HepG2 (cell line): ENCODE results near the gene EEFSEC. TPM values are rescaled to one million over a fixed set of nuclear protein-coding genes. Genes with fewer than 3 reads are reported as not detected.

Source experiments
- ATAC-seq: fragments of 200-7000 bp; cut with Tn5 transposase; 3 replicates; pipeline ENCODE4 v1.9.1; 2020; ENCODE audit warnings: mild to moderate bottlenecking, moderate library complexity
- BruUV-seq: library from RNA; stranded (reverse); fragments of 400-500 nt; replicated peaks from 2 replicates; lab custom pipeline; 2021; lab: Mats Ljungman, UMichigan
- CTCF ChIA-PET: fragments of 300-600 bp; formaldehyde crosslinking; extraction: SDS; loops from one replicate; lab custom pipeline; 2021; ENCODE audit warnings: low total read pairs, inconsistent platforms, low intra/inter-chr PET ratio; lab: Yijun Ruan, JAX
- POLR2A ChIA-PET: fragments of 350-600 bp; sonication (Branson Sonifier 250); formaldehyde crosslinking; loops from one replicate; lab custom pipeline; 2020; ENCODE audit warnings: antibody characterized with exemption, inconsistent platforms; lab: Yijun Ruan, JAX
- DNase-seq: peaks from one replicate; pipeline ENCODE4 v3.0.0-alpha.2; 2015; ENCODE audit warnings: low spot score
- FAIRE-seq: peaks from 3 replicates; lab custom pipeline; 2011; peaks lifted over from hg19 to GRCh38; lab: Jason Lieb, UNC
- H2AFZ ChIP-seq: one replicate; pipeline ENCODE4 v1.6.1; 2011; ENCODE audit warnings: low read length, inconsistent platforms
- H3K27ac ChIP-seq: fragments of 300-600 bp; 3 replicates; pipeline ENCODE4 v1.8.0; 2011; ENCODE audit warnings: mixed run types, mild to moderate bottlenecking, mixed read lengths, low read length, inconsistent platforms; ENCODE audit not compliant: insufficient read depth; ENCODE audit errors: extremely low read length
- H3K27me3 ChIP-seq, 2 experiments: fragments of 200-600 bp in 1 of 2; 2 replicates in 1 of 2; 3 replicates in 1 of 2; pipeline versions ENCODE4 v1.6.0 to v1.8.0; 2011; ENCODE audit warnings: low read length in 2 of 2, mild to moderate bottlenecking in 2 of 2, moderate library complexity in 2 of 2, inconsistent platforms in 1 of 2; ENCODE audit not compliant: insufficient read depth in 2 of 2, control insufficient read depth in 1 of 2
- H3K36me3 ChIP-seq, 2 experiments: fragments of 200-600 bp in 1 of 2; replicated peaks in 1 of 2; 2 replicates in 1 of 2; 3 replicates in 1 of 2; pipeline versions ENCODE4 v1.5.1 to v1.8.0; 2011; ENCODE audit warnings: low read length in 2 of 2, inconsistent platforms in 1 of 2; ENCODE audit not compliant: insufficient read depth in 2 of 2, control insufficient read depth in 1 of 2
- H3K4me1 ChIP-seq: 2 replicates; pipeline ENCODE4 v1.5.1; 2012; ENCODE audit warnings: low read length, inconsistent platforms; ENCODE audit not compliant: insufficient read depth
- H3K4me2 ChIP-seq: 2 replicates; pipeline ENCODE4 v1.6.0; 2011; ENCODE audit warnings: low read depth, low read length, inconsistent platforms
- H3K4me3 ChIP-seq, 3 experiments: fragments of 200-600 bp in 1 of 3; sonication (generic), shearing (Covaris generic) in 1 of 3; replicated peaks in 1 of 3; 2 replicates each; pipeline ENCODE4 v1.5.1; 2011 to 2016; ENCODE audit warnings: low read length in 3 of 3, inconsistent platforms in 2 of 3, low read depth in 2 of 3, mild to moderate bottlenecking in 2 of 3, control low read depth in 1 of 3, mixed read lengths in 1 of 3; ENCODE audit not compliant: insufficient read depth in 1 of 3
- H3K79me2 ChIP-seq: one replicate; pipeline ENCODE4 v1.6.1; 2011; ENCODE audit warnings: low read length, inconsistent platforms; ENCODE audit not compliant: insufficient read depth
- H3K9ac ChIP-seq: 2 replicates; pipeline ENCODE4 v1.6.0; 2011; ENCODE audit warnings: mild to moderate bottlenecking, low read depth, low read length, inconsistent platforms; ENCODE audit not compliant: insufficient read depth
- H3K9me3 ChIP-seq: 2 replicates; pipeline ENCODE4 v1.5.1; 2012; ENCODE audit warnings: mild to moderate bottlenecking, low read length
- H4K20me1 ChIP-seq: 2 replicates; pipeline ENCODE4 v1.6.0; 2011; ENCODE audit warnings: inconsistent platforms, mild to moderate bottlenecking, low read length, moderate library complexity; ENCODE audit not compliant: insufficient read depth
- GATAD2A ChIP-seq: IDR thresholded peaks from 2 replicates; pipeline ENCODE4 v1.6.1; 2016
- NFATC3 ChIP-seq: sonication (generic); formaldehyde crosslinking; IDR thresholded peaks from 2 replicates; pipeline ENCODE4 v1.5.1; 2020; ENCODE audit warnings: mild to moderate bottlenecking, missing genetic modification reagents
- NFIC ChIP-seq: IDR thresholded peaks from 2 replicates; pipeline ENCODE4 v1.6.1; 2012; ENCODE audit warnings: mild to moderate bottlenecking, low read length, inconsistent platforms
- PAF1 ChIP-seq: IDR thresholded peaks from 2 replicates; pipeline ENCODE4 v1.6.1; 2016; ENCODE audit warnings: missing genetic modification reagents, missing compliant biosample characterization
- SRSF1 ChIP-seq: fragments of 200-400 bp; formaldehyde crosslinking; optimal IDR thresholded peaks from 2 replicates; pipeline ENCODE3; 2017; ENCODE audit warnings: mild to moderate bottlenecking, low read depth, low read length, moderate library complexity
- U2AF2 ChIP-seq: fragments of 200-400 bp; formaldehyde crosslinking; IDR thresholded peaks from 2 replicates; pipeline ENCODE4 v1.6.1; 2017; ENCODE audit warnings: low read depth, mild to moderate bottlenecking, low read length
- YEATS4 ChIP-seq: sonication (generic); formaldehyde crosslinking; IDR thresholded peaks from 2 replicates; pipeline ENCODE4 v1.4.0; 2020; ENCODE audit warnings: missing genetic modification reagents, borderline replicate concordance
- ZKSCAN5 ChIP-seq: sonication (generic); formaldehyde crosslinking; IDR thresholded peaks from 2 replicates; pipeline ENCODE4 v1.5.1; 2020; ENCODE audit warnings: mild to moderate bottlenecking, missing genetic modification reagents
- ZNF660 ChIP-seq: sonication (generic); formaldehyde crosslinking; IDR thresholded peaks from 2 replicates; pipeline ENCODE4 v1.5.1; 2020; ENCODE audit warnings: mild to moderate bottlenecking, low read depth, missing genetic modification reagents, borderline replicate concordance
- ZNF737 ChIP-seq: sonication (generic); formaldehyde crosslinking; IDR thresholded peaks from 2 replicates; pipeline ENCODE4 v1.5.0; 2020; ENCODE audit warnings: missing genetic modification reagents, mild to moderate bottlenecking, borderline replicate concordance
- ZNF773 ChIP-seq: sonication (generic); formaldehyde crosslinking; IDR thresholded peaks from 2 replicates; pipeline ENCODE4 v1.4.0; 2020; ENCODE audit warnings: missing genetic modification reagents, borderline replicate concordance
- WGBS: methylation state at CpG from one replicate; pipeline ENCODE4 v1.1.6; 2017; ENCODE audit warnings: low lambda C conversion rate; 5-methylcytosine and 5-hydroxymethylcytosine counted together
- in situ Hi-C: cut with HindIII; loops from 2 replicates; pipeline ENCODE4 v1.10.0; 2017; ENCODE audit warnings: low pct_unique_long_range_greater_than_20kb; ENCODE audit not compliant: extremely low pct_ligation_motif_present
- intact Hi-C: fragments of 100-400 bp; cut with micrococcal nuclease; formaldehyde crosslinking; loops from one replicate; pipeline ENCODE4 v1.10.0; 2022; ENCODE audit not compliant: unreplicated experiment
- polyA plus RNA-seq, 8 experiments: library from polyadenylated mRNA; depleted of rRNA in 3 of 8; stranded (reverse) in 7 of 8; unstranded in 1 of 8; fragments of >200 nt; fragmentation: Illumina TruSeq in 4 of 8; extraction: Trizol in 4 of 8; gene quantifications; 2 replicates each; pipeline versions ENCODE4 v1.2.1 to v1.2.3, GENCODE V29; 2011 to 2016; ENCODE audit warnings: low read depth in 4 of 8, missing spikeins in 1 of 8, mixed read lengths in 1 of 8; ENCODE audit not compliant: insufficient read depth in 1 of 8
- total RNA-seq, 5 experiments: library from RNA; depleted of rRNA; stranded (reverse); fragments of >200 nt; fragmentation: Illumina TruSeq; extraction: Trizol; gene quantifications; 2 replicates each; pipeline ENCODE4 v1.2.3, GENCODE V29; 2016; ENCODE audit warnings: low read depth in 1 of 5
- TF ChIP-seq, protein P1 (sequence below): sonication (generic); formaldehyde crosslinking; IDR thresholded peaks from 2 replicates; pipeline ENCODE4 v1.8.0; 2022; ENCODE audit warnings: missing genetic modification reagents, mild to moderate bottlenecking, moderate library complexity, borderline replicate concordance
- TF ChIP-seq, protein P2 (sequence below): sonication (generic); formaldehyde crosslinking; IDR thresholded peaks from 2 replicates; pipeline ENCODE4 v1.5.0; 2020; ENCODE audit warnings: missing genetic modification reagents
- TF ChIP-seq, protein P3 (sequence below): sonication (generic); formaldehyde crosslinking; IDR thresholded peaks from 2 replicates; pipeline ENCODE4 v1.4.0; 2020; ENCODE audit warnings: missing genetic modification reagents, low read depth, mild to moderate bottlenecking, borderline replicate concordance
- TF ChIP-seq, protein P4 (sequence below): IDR thresholded peaks from 2 replicates; pipeline ENCODE4 v1.6.1; 2016; ENCODE audit warnings: missing biosample characterization, missing genetic modification reagents, low read depth

The EEFSEC gene
- total and polyA plus RNA-seq, 2 of the 13 experiments (the other 11 are each of a cell fraction or from before 2014, with no cell fraction given) = 6.4 to 24.2 TPM

DNA sequence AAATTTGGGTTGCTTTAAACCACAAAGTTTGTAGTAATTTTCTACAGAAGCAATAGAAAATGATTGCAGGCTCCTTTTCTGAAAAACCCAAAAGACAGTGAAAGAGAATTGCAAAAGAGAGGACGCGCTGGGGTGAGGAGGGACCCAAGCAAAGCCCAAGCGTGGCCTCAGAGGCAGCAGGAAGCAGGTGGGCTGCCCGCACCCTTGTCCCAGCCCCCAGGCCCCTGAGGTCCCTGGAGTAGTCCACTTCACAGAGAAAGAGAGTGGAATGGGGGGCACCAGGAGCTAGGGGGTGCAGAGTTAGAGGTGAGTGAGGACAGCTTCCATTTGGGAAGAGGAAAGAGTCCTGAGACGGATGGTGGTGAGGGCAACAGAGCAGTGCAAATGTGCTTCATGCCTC lies 301.8 kb downstream of the EEFSEC start:
- no peak for FAIRE-seq

More for the DNA sequence above, 301.8 kb downstream of the EEFSEC start:
- H4K20me1 ChIP-seq = no peaks in the 10 kb centered on the region
- H3K4me2 ChIP-seq = no peak overlapping the region
- H3K9ac ChIP-seq = no peak overlapping the region
- CTCF ChIA-PET = no interaction called here
- no peak overlapping the region for H3K27ac ChIP-seq
- TF ChIP-seq ZKSCAN5 (CRISPR knock-in tag) = no peak
- TF ChIP-seq, protein P1, sequence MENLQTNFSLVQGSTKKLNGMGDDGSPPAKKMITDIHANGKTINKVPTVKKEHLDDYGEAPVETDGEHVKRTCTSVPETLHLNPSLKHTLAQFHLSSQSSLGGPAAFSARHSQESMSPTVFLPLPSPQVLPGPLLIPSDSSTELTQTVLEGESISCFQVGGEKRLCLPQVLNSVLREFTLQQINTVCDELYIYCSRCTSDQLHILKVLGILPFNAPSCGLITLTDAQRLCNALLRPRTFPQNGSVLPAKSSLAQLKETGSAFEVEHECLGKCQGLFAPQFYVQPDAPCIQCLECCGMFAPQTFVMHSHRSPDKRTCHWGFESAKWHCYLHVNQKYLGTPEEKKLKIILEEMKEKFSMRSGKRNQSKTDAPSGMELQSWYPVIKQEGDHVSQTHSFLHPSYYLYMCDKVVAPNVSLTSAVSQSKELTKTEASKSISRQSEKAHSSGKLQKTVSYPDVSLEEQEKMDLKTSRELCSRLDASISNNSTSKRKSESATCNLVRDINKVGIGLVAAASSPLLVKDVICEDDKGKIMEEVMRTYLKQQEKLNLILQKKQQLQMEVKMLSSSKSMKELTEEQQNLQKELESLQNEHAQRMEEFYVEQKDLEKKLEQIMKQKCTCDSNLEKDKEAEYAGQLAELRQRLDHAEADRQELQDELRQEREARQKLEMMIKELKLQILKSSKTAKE (CRISPR knock-in tag) = no peak
- no peak for TF ChIP-seq YEATS4 (CRISPR knock-in tag)
- TF ChIP-seq NFATC3 (CRISPR knock-in tag) = no peak
- no peak for TF ChIP-seq U2AF2
- TF ChIP-seq, protein P2, sequence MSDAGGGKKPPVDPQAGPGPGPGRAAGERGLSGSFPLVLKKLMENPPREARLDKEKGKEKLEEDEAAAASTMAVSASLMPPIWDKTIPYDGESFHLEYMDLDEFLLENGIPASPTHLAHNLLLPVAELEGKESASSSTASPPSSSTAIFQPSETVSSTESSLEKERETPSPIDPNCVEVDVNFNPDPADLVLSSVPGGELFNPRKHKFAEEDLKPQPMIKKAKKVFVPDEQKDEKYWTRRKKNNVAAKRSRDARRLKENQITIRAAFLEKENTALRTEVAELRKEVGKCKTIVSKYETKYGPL (CRISPR knock-in tag) = no peak
- TF ChIP-seq ZNF773 (CRISPR knock-in tag) = no peak
- TF ChIP-seq NFIC = no peak
- TF ChIP-seq PAF1 (CRISPR knock-in tag) = no peak
- TF ChIP-seq, protein P3, sequence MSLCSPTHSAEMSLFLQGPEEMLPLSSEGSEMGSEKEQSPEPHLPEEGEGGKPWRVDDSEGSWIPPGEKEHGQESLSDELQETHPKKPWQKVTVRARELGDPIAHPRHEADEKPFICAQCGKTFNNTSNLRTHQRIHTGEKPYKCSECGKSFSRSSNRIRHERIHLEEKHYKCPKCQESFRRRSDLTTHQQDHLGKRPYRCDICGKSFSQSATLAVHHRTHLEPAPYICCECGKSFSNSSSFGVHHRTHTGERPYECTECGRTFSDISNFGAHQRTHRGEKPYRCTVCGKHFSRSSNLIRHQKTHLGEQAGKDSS (CRISPR knock-in tag) = no peak
- no peak for TF ChIP-seq GATAD2A (CRISPR knock-in tag)
- TF ChIP-seq ZNF737 = no peak
- TF ChIP-seq, protein P4, sequence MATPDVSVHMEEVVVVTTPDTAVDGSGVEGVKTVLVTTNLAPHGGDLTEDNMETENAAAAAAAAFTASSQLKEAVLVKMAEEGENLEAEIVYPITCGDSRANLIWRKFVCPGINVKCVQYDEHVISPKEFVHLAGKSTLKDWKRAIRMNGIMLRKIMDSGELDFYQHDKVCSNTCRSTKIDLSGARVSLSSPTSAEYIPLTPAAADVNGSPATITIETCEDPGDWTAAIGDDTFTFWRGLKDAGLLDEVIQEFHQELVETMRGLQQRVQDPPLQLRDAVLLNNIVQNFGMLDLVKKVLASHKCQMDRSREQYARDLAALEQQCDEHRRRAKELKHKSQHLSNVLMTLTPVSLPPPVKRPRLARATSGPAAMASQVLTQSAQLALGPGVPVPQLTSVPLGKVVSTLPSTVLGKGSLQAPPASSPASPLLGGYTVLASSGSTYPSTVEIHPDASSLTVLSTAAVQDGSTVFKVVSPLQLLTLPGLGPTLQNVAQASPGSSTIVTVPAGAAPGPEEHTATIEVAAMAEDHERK (CRISPR knock-in tag) = no peak
- TF ChIP-seq ZNF660 (CRISPR knock-in tag) = no peak
- no peak for TF ChIP-seq SRSF1
- no TSS peak for BruUV-seq
- H3K4me3 ChIP-seq = no peak overlapping the region
- intact Hi-C loops = no loop called here
- H3K36me3 ChIP-seq = no peaks in the 10 kb centered on the region
- no peaks in the 10 kb centered on the region for H3K79me2 ChIP-seq
- H3K27me3 ChIP-seq = peaks cover 29 to 99% of the 10 kb centered on the region in 2 experiments
- in situ Hi-C loops = no loop called here
- H3K4me1 ChIP-seq = peaks cover 10% of the 10 kb centered on the region
- DNase-seq = no peak
- no peaks in the 10 kb centered on the region for H3K9me3 ChIP-seq
- no peak for ATAC-seq
- H2AFZ ChIP-seq = no peak overlapping the region
- WGBS = 16% methylated on average over 5 of the region's 5 CpGs
- POLR2A ChIA-PET = no interaction called here
